Stimulated activated CD8-positive, alpha-beta memory T cell treated with anti-CD3 and anti-CD28 coated beads, Interleukin-7, amount 100 ng/mL, for 24 hours (primary cell): ENCODE measurements around the gene SLC24A4.

Experiments used
- DNase-seq: peaks from one replicate; pipeline ENCODE4 v3.0.0-alpha.2; 2020; ENCODE audit warnings: low read depth

SLC24A4 gene

DNA sequence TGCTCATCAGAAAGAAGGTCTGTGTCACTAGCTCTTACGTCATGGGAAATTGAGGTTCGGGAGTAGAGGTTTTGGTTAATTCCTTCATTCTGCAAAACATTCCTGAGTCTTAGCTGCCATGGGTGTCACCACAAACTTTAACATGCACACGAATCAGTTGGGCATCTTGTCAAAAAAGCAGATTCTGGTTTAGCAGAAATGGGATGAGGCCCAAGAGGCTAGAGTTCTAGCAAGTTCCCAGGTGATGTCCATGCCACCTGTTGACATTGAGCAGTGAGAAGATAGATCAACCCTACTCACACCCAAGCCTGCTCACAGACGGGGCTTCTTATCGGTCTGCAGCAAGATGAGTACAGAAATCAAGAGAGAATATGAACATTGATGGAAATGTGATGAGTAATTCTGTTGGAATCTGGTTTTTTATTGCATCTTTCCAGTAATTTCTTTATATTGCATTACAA lies 179.0 kb downstream of the SLC24A4 start:
- DNase-seq = no peak

DNA sequence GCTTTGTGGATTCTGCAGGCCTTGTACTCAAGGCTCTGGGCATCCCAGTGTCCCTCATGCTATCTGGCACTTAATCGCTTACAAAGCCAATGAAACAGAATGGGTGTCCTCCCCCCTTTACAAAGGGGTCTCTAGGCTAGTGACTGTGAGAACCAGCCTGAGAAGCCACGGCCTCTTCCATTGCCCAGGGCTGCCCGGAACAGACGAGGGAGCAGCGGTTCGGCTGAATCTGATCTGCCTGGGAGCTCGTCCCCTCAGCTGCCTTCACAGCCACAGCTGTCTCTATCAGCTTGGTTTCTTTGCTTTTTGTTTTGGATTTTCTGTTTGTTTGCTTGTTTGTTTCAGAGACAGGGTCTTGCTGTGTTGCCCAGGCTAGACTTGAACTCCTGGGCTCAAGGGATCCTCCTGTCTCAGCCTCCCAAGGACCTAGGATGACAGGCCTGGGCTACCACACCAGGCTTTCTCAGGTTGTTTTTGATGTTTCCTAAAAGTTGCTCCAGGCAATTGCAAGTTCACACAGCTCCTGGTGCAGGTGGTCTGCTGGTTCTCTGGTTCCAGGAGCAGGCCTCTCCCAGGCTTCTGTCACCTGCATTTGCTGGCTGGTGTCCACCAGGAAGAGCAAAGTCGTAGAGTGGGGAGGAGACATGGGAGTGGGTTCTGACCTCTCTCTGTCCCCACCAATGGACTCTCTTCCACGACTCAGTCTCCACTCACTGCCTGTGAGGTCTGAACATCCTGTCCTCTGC lies 179.7 kb downstream of the SLC24A4 start:
- no peak for DNase-seq

GRCh38 chr14:92503756-92504491 lies 181.0 kb downstream of the SLC24A4 start:
- no peak for DNase-seq

- no peak for DNase-seq
Observed at GRCh38 chr14:92505826-92506225, 182.9 kb downstream of the SLC24A4 start.

DNA sequence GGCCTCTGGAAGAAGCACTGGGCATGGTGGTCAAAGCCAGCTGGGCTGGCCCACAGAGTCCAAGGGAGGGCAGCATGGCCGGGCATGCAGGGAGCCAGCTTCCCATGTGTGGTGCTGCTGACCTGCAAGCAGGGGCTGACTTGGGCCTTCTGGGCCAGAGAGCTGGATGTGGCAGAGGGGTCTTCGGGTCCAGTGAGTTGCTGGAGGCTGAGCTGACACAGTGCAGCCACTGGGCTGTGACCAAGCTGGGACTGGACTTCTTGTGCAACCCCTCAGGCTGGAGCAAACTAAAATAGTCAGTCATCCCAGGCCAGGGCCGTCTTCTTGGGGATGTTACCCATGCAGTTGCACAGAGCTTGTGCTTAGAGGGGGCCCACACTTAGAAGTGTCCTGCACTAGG lies 183.3 kb downstream of the SLC24A4 start:
- no peak for DNase-seq

GRCh38 chr14:92507174-92507768 lies 184.3 kb downstream of the SLC24A4 start:
- DNase-seq = no peak

DNA sequence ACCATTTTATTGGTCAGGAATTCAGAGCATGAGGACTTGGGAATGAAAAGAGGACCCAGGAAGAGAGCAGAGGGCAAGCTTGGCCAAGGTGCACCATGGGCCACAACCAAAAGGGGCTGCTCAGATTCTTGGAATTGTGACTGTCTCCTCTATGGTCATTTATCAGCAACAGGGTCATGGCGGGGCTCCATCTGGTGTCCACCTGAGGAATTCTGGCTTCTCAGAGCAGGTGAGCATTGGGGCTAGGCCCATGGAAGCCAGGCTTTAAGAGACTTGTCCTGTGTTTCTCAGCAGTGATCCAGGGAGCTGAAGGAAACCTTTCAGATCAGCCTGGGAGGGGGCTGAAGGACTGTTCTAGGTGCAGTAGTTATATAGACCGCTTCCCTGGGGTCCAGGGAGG lies 188.0 kb downstream of the SLC24A4 start:
- no peak for DNase-seq

- no peak for DNase-seq
Observed at GRCh38 chr14:92511453-92512238, 188.7 kb downstream of the SLC24A4 start.

GRCh38 chr14:92512807-92513203 lies 189.8 kb downstream of the SLC24A4 start:
- DNase-seq = no peak

DNA sequence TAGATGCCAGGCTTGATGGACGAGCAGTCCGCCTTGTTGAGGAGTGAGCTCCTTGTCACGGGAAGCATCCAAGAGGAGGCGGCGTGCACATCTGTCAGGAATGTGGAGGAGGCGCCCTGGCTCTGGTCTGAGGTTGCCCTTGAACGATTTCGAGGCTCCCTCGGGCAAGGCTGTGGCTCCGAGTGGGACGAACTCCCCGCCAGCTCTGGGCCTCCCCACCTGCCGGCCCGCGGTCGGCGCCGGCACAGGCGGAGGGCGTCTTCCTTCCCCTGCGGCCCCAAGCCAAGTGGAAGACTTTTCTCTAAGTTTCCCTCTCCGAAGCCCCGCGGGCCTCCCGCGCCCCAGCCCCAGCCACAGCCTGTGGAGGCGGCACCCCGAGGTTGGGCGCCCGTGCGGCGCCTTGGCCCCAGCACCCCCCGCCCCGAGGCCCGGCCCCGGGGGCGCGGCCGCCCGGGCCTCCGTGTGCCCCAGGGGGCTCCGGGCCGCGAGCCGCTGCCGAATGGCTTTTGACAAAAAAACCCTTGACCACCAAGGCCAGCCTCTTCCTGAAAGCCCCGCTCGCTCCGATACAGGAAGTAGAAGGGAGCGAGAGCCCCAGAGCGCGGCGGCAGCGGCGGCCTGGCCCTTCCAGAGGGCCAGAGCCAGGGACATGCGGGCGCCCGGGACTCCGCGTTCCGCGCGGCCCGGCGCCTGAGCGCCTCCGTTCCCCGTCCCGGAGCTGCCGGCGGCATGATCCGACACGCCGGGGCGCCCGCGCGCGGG lies 190.4 kb downstream of the SLC24A4 start, which contains the start of gene RIN3:
Gene RIN3 (plus strand): TSS at position 578 of the 762 bp plus-strand sequence. CDS start 152 bp downstream, at position 730.
- DNase-seq = no peak

DNA sequence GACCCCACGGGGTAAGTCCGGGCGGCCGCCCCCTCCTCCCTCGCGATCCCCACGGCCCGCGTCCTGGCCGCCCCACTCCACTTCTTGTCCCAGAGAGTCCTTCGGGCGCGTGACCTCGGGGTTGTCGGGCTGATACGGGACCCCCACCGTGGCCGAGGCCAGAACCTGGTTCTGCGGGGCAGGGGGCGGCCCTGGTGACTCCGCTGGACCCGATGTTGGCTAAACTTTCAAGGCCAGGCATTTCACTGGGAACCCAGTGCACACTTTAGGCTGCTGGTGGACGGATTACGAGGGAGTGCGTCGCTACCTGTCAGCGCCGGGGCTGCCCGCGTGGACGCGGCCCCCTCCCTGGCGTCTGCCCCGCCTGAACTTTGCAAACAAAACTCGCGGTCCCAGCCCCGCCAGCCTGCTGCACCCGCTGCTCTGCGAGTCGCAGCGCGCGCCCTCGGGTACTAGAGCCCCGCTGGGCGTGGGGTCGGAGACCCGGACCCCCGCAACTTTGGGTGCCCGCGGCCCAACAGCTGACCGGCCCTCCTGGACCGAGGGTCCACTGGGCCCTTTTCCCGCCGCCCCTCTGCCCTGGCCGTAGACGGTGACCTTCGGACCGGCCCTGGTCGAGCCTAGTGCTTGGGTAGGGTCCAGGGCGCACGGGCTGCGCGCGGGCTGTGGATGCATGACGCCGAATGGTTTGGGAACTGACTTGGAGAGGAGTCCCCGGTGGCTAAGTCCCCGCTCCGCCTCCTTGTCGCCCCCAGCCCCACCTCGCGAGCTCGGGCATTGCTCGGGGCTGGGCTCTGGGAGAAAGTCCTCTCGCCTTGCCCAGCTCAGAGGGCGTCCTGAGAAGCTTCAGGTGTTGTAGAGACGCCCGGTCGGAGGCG lies 191.2 kb downstream of the SLC24A4 start:
- no peak for DNase-seq

GRCh38 chr14:92514844-92515514 lies 192.0 kb downstream of the SLC24A4 start:
- no peak for DNase-seq

DNA sequence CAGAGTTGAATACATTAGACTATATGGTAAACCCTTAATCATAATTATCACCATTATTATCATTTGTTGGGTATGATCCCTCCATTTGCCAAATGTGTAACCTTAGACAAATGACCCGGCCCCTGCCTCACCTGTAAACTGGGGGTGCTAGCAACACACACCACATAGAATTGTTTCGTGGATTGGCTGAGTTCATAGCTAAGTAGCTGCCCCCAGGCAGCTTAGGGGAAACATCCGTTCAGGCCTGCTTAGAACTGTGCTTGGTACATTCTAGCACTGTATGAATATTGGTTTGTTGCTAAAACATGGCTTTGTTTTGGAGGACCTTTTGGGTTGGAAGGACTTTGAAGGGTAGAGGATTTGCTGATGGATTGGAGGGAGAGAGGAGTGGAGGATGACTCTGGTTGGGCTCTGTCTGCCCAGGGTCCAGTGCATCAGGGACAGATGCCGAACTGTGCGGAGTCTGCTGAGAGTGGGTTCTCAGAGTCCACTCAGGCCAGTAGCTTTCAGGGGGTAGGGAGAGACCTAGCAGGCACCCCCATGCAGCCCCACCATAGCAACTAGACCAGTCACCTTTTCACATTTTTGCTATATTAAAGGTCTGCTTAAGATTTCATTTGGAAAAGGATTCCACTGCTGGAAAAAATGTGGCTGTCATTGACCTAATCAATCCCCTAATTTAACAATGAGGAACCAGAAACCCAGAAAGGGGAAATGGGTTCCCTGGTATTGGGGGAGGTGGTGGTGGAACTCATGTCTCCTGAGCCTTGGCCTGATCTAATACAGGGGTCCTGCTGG lies 192.8 kb downstream of the SLC24A4 start:
- DNase-seq = no peak

DNA sequence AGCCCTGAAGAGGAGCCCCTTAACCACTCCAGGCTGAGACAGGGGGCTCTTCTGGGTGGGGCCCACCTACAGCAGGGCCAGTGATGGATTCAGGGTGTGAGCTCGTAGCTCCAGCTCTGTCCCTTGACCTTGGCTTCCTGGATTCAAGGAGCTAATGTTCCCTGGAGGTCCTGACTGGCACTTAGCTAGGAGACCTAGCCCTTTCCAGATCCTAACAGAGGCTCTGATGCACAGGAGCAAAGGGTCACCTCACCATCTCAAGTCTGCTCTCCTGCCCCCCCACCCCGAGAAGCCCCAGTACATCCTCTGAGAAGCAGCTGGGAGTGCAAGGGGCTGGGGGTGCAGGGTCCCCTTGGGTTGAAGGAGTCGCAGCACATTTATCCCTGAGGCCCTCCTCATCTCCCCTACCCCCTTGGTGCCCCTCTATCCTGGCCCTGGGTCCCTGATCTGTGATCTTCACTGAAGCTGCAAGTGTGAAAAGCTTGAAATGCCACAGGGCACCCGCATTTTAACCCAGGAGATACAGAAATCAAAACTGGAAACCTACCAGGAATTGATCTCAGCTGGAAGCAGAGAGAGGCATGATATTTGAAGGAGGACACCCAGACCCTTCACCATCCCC lies 193.5 kb downstream of the SLC24A4 start:
- no peak for DNase-seq

DNA sequence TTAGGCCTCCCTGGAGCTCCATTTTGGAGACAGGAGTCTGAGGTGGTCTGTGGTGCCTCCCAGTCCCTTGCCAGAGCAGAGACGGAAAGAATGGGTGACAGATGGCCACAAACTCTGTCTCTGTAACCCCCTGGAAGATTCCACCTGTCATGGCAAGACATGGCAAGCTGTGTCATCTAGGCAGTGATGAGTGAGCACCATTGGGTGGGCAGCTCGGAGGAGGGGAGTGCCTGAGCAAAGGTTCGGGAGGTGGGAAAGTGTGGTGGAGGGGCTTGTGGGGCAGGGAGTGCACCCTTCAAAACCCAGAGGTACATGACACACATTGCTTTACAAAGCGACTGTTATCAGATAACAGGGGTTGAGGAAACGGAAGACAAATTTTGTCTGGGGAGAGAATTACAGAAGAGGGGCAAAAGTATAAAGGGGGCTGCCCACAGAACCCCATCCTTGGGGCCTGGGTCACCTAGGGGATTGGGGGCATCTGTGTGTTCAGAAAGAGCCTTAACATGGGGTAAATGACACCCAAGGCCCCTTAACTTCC lies 194.1 kb downstream of the SLC24A4 start:
- no peak for DNase-seq

DNA sequence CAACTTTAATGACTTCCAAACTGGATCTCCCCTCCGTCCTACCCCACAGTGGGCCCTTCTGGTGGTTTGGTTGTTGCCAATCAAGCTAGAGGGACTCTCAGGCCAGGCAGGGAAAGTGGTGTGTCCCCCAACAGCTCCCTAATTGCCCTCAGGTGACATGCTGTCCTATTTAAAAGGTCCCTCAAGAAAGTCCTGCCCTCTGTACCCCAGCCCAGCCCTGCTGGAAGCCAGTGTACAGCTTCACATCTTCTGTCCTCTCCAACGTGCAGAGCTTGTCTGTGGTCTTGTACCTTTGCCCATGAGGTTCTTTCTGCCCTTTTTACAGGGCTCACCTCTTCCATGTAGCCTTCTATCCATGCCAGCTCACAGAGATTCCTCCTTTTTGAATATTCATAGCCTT lies 194.8 kb downstream of the SLC24A4 start:
- no peak for DNase-seq

DNA sequence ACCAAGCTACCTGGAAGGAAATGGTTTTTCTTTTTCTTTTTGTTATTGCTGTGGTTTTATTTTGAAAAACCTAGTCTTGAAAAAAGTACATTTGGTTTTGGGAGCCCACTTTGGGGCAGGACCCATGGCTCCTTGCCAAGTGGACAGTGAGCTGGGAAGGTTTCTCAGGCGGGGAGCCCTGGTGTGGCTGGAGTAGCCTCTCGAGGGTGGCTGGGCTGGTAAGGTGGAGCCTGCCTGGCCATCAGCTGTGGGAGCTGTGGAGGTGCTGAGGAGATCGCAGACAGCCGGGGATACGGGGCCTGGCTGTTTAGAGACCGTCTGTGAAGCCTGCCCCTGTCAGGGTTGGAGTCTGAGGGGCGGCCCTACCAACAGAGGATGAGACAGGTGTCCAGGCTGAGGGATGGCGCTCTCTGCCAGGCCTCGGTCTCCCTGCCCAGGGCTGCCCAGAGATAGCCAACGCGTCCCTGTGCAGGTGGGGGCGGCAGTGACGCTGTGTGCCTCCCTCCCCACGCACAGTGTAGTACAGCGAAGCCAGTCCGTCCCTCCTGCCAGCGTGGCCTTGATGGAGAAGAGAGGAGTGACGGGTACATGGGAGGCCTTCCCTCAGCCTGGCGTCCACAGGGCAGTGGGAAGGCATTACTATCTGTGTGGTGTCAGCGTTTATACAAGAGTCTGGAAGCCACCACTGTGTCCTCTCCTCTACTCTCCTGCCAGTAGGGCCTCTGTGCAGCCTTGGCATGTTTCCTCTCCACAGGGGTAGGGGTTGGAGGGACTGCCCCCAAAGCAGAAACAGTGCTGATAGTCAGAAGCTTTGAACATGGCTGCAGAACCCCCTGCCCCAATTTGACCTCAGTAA lies 196.5 kb downstream of the SLC24A4 start:
- no peak for DNase-seq
